ENCODE measurements around the gene OSGIN1. TPM values are rescaled to one million over a fixed set of nuclear protein-coding genes. Genes with fewer than 3 reads are reported as not detected.

Gene OSGIN1
- total RNA-seq (ENCODE audit: low replicate concordance) = 4.0 and 15.5 TPM in 2 replicates
- long read RNA-seq, partial matches to known transcripts = 1 of 7 reads
- long read RNA-seq, other reads (novel, unspliced or antisense) = 2 of 7 reads

- DNase-seq (ENCODE audit: extremely low spot score, unreplicated experiment) = no peak
- Mint-ChIP-seq H3K27me3 (no peaks in the 10 kb centered on the region), H3K9me3 (no peaks in the 10 kb centered on the region), H3K4me3 (peak within 1 kb of the TSS; percentile 86), H3K36me3 (no peaks in the 10 kb centered on the region), H3K27ac (peak within 1 kb of the TSS; percentile 92), H3K4me1 (ENCODE audit: unreplicated experiment) (peaks cover 9% of the 10 kb centered on the region)
- TF ChIP-seq, protein P1, sequence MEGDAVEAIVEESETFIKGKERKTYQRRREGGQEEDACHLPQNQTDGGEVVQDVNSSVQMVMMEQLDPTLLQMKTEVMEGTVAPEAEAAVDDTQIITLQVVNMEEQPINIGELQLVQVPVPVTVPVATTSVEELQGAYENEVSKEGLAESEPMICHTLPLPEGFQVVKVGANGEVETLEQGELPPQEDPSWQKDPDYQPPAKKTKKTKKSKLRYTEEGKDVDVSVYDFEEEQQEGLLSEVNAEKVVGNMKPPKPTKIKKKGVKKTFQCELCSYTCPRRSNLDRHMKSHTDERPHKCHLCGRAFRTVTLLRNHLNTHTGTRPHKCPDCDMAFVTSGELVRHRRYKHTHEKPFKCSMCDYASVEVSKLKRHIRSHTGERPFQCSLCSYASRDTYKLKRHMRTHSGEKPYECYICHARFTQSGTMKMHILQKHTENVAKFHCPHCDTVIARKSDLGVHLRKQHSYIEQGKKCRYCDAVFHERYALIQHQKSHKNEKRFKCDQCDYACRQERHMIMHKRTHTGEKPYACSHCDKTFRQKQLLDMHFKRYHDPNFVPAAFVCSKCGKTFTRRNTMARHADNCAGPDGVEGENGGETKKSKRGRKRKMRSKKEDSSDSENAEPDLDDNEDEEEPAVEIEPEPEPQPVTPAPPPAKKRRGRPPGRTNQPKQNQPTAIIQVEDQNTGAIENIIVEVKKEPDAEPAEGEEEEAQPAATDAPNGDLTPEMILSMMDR (conservative IDR thresholded peaks at IDR 0.05) = no peak
These were observed at the start of gene OSGIN1 for GRCh38 chr16:83952940-83953795. TSS of gene OSGIN1 (plus strand) at chr16:83953240. CDS start at chr16:83957672, 4,432 bp downstream.

DNA sequence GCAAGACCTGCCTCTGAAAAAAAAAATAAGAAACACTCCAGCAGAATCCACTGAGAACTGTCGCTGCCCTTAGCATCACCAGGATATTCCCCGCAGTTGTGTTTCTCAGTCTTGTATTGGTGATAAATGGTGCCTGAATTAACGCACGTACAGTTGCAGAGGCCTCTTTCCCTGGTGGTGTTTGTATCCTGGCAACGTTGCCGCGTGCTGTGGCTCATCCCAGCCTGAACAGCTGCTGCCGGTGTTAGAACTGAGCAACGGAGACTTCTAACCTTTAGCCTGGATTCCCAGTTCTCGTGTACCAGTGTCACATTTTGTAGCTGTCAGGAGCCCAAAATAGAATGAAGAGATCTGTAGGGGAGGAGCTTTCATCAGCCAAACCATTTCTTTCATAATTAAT lies 49.3 kb upstream of the OSGIN1 start:
- Mint-ChIP-seq H3K36me3 (peaks cover 23% of the 10 kb centered on the region), H3K4me3 (peak overlapping the region; percentile 39), H3K27me3 (no peaks in the 10 kb centered on the region), H3K9me3 (no peaks in the 10 kb centered on the region), H3K27ac (peak overlapping the region; percentile 51), H3K4me1 (ENCODE audit: unreplicated experiment) (peaks cover 35% of the 10 kb centered on the region)
- TF ChIP-seq, protein P1 (conservative IDR thresholded peaks at IDR 0.05) = no peak
- DNase-seq (ENCODE audit: extremely low spot score, unreplicated experiment) = no peak

GRCh38 chr16:83906683-83907082 lies 46.4 kb upstream of the OSGIN1 start:
- no peaks in the 10 kb centered on the region for H3K9me3 Mint-ChIP-seq
- no peak overlapping the region for H3K4me3 Mint-ChIP-seq
- H3K36me3 Mint-ChIP-seq = peaks cover 28% of the 10 kb centered on the region
- peaks cover 21% of the 10 kb centered on the region for H3K4me1 Mint-ChIP-seq (ENCODE audit: unreplicated experiment)
- no peak for DNase-seq (ENCODE audit: extremely low spot score, unreplicated experiment)
- H3K27me3 Mint-ChIP-seq = no peaks in the 10 kb centered on the region
- TF ChIP-seq, protein P1 (conservative IDR thresholded peaks at IDR 0.05) = no peak
- H3K27ac Mint-ChIP-seq = no peak overlapping the region

- no peak overlapping the region for H3K4me3 Mint-ChIP-seq
- peaks cover 33% of the 10 kb centered on the region for H3K36me3 Mint-ChIP-seq
- H3K4me1 Mint-ChIP-seq (ENCODE audit: unreplicated experiment) = peaks cover 21% of the 10 kb centered on the region
- no peak overlapping the region for H3K27ac Mint-ChIP-seq
- no peaks in the 10 kb centered on the region for H3K27me3 Mint-ChIP-seq
- no peaks in the 10 kb centered on the region for H3K9me3 Mint-ChIP-seq
- DNase-seq (ENCODE audit: extremely low spot score, unreplicated experiment) = no peak
- TF ChIP-seq, protein P1 (conservative IDR thresholded peaks at IDR 0.05) = no peak
These were observed 45.9 kb upstream of the OSGIN1 start for GRCh38 chr16:83907111-83907510.

GRCh38 chr16:83907631-83908250 lies 45.3 kb upstream of the OSGIN1 start:
- TF ChIP-seq, protein P1 (conservative IDR thresholded peaks at IDR 0.05) = no peak
- Mint-ChIP-seq H3K27me3 (no peaks in the 10 kb centered on the region), H3K27ac (no peak overlapping the region), H3K4me3 (no peak overlapping the region), H3K9me3 (no peaks in the 10 kb centered on the region), H3K36me3 (peaks cover 33% of the 10 kb centered on the region), H3K4me1 (ENCODE audit: unreplicated experiment) (peaks cover 22% of the 10 kb centered on the region)
- no peak for DNase-seq (ENCODE audit: extremely low spot score, unreplicated experiment)
